Measurements from ENCODE around the gene PAQR5.

PAQR5 gene

DNA sequence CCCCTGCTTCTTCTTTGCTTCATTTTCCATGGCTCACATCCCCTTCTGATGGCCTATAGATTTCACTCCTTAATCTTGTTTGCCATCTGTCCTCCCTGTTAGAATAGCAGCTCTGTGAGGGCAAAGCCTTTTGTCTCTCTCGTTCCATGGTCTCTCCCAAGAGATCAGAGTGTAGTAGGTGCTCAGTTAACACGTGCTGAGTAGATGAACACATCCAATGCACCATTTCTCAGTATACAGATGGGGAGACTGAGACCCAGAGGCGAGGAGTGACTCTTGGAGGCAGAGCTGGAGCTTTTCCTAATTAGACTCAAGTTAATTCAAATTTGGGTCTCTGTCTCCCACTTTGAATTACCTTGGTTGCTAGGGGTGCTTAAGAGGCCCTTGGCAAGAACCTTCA lies 4.2 kb downstream of the PAQR5 start:
- no peak overlapping the region for H3K27ac Mint-ChIP-seq
- no peaks in the 10 kb centered on the region for H3K9me3 Mint-ChIP-seq (ENCODE audit: low read depth)
- H3K4me1 Mint-ChIP-seq (ENCODE audit: low read depth): no peaks in the 10 kb centered on the region
- no peak overlapping the region for H3K4me3 Mint-ChIP-seq
- peaks cover 15% of the 10 kb centered on the region for H3K27me3 Mint-ChIP-seq
- no peaks in the 10 kb centered on the region for H3K36me3 Mint-ChIP-seq

DNA sequence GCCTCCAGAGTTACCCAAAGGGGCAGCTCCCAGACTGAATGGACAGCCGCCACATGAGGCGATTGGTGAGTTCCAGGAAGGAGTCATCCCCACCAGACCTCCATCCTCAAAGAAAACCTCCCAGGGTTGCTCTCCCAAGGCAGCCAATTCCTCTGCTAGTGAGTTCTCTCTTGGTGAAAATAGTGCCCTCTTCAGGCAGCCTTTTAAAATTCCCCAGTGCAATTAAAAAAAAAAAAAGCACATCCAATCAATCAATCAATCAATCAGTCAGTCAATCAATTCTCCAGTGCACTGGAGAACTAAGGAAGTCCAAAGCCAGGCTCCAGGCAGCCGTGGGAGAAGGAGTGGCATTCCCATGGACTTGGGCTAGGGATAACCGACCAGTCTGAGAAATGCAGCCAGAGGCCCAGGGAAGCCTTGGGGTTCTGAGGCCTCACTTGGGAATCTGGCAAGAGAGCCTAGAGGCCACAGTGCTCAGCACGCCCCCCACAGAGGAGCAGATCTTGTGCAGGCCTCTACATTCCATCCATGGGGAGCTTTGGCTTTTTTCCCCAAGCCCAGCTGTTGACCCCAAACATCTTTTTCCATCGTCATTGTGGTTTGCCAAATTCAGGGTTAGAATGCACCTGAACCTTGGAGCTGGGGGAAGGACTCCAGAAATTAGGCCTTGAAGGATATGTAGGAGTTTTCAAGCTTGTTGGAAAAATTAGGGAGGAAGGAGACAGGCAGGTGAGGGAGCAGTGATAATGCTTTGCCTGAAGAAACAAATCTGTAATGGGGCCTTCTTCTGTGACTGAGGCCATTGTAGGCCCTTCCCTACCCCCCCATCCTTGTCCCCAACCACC lies 4.8 kb downstream of the PAQR5 start:
- Mint-ChIP-seq H3K27me3 (peaks cover 16% of the 10 kb centered on the region), H3K36me3 (no peaks in the 10 kb centered on the region), H3K4me3 (no peak overlapping the region), H3K27ac (no peak overlapping the region), H3K9me3 (ENCODE audit: low read depth) (no peaks in the 10 kb centered on the region), H3K4me1 (ENCODE audit: low read depth) (no peaks in the 10 kb centered on the region)

DNA sequence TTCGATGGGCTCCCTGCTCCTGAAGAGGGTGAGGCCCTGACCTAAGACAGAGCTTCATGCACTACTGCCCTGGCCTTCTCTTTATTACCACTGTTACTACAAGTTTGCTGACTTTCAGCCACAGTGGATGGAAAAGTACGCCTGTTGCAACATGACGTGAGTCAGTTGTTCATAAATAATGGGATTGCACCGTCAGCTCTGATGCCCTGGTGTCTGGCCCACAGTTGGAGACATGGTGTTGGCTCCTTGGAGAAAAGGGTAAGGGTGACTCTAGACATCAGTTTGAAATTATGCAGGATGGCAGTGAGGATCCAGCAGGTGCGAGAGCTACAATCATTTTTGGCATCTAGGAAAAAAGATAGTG lies 5.5 kb downstream of the PAQR5 start:
- Mint-ChIP-seq H3K36me3 (no peaks in the 10 kb centered on the region), H3K4me1 (ENCODE audit: low read depth) (no peaks in the 10 kb centered on the region), H3K27me3 (peaks cover 18% of the 10 kb centered on the region), H3K27ac (no peak overlapping the region), H3K9me3 (ENCODE audit: low read depth) (no peaks in the 10 kb centered on the region), H3K4me3 (no peak overlapping the region)

DNA sequence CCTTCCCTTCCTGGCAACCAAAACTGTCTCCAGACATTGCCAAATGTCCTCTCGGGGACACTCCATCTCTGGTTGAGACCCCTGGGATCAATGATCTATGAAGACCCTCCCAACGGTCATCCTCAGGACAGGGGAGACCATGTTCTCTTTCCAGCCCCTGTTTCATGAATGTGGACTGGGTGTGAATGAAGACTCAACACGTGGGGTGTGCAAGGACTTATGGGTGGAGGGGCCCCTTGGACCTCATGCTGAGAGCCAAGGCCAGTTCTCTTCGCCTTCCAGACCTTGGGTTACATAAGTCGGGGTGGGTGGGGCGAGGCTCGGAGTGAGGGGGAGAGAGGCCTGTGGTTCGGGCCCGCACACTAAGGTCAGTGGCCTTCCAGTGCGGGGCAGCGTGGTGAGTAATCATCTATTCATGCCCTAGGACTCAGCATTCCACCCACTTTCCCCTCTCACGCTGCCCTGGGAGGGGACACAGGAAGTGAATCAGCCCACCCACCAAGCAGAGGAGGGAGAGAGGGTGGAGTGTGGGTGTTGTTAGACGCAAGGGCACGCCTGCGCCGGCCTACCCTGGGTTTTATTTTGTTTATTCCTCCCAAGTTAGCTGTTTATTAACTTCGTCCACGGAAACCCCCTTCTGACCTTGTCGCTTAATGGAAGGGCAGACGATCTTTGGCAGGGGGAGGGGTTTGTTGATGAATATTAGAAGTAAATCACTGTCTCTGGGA lies 6.7 kb downstream of the PAQR5 start:
- Mint-ChIP-seq H3K36me3 (no peaks in the 10 kb centered on the region), H3K27ac (no peak overlapping the region), H3K4me1 (ENCODE audit: low read depth) (no peaks in the 10 kb centered on the region), H3K9me3 (ENCODE audit: low read depth) (no peaks in the 10 kb centered on the region), H3K27me3 (peaks cover 18% of the 10 kb centered on the region), H3K4me3 (no peak overlapping the region)

DNA sequence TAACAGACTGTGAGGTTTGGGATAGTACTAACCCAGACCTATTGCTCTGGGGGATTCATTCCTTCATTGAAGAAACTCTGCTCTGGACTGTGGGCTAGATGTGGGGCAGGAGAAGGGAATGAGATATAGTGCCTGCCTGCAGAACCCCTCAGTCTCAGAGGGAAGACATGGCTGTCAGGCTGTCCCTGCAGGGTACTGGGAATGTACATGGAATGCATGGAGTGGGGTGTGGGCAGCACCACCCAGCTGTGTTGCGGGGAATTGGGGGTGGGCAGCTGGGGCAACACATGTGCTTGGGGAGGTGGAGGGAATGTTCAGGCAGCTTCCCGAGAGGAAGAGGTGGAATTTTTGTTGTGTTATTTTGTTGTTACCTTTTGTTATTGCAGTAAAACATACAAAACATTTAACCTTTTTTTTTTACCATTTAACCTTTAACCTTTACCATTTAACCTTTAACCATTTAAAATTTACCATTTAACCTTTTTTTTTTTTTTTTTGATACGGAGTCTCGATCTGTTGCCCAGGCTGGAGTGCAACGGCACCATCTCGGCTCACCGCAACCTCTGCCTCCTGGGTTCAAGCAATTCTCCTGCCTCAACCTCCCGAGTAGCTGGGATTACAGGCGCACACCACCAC lies 7.3 kb downstream of the PAQR5 start:
- no peaks in the 10 kb centered on the region for H3K36me3 Mint-ChIP-seq
- H3K9me3 Mint-ChIP-seq (ENCODE audit: low read depth): no peaks in the 10 kb centered on the region
- peaks cover 18% of the 10 kb centered on the region for H3K27me3 Mint-ChIP-seq
- H3K27ac Mint-ChIP-seq: no peak overlapping the region
- no peak overlapping the region for H3K4me3 Mint-ChIP-seq
- no peaks in the 10 kb centered on the region for H3K4me1 Mint-ChIP-seq (ENCODE audit: low read depth)

DNA sequence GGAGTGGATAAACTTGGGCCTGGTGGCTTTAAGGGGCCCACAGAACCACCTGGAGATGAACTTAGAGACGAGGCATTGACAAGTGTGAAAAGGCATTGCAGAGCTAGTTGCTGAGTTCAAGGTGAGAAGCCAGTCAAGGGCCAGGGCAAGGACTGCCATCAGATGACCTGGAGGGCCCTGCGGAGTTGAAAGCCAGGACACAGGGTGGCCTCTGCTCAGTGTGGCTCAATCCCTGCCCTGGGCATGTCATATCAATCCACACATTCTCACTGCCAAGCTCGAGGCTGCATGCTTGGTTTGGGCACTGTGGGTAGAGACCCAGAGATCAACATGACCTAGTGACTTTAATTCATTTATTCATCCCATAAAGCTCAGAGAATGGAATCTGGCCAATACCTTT lies 9.2 kb downstream of the PAQR5 start:
- no peak overlapping the region for H3K27ac Mint-ChIP-seq

DNA sequence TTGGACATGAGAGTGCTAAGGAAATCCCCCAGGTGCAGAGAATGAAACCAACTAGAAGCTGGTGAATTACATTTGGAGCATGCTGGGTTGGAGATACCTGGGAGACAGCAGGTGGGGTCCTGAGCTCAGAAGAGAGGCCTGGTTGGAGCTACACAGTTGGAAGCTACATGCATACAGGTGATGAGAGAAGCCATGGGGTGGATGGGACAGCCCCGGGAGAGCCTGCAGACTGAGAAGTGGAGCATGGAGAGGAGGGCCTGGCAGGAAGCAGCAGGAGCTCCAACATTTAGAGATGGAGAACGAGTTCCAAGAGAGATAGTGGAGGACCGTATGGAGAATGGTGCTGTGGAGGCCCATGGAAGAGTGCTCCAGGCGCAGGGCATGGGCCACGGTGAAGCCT lies 10.2 kb downstream of the PAQR5 start:
- H3K4me3 Mint-ChIP-seq: no peak overlapping the region
- no peaks in the 10 kb centered on the region for H3K9me3 Mint-ChIP-seq (ENCODE audit: low read depth)
- H3K27ac Mint-ChIP-seq: no peak overlapping the region
- no peaks in the 10 kb centered on the region for H3K36me3 Mint-ChIP-seq
- peaks cover 10% of the 10 kb centered on the region for H3K27me3 Mint-ChIP-seq
- H3K4me1 Mint-ChIP-seq (ENCODE audit: low read depth): no peaks in the 10 kb centered on the region

More for the DNA sequence above, 9.2 kb downstream of the PAQR5 start:
- H3K27me3 Mint-ChIP-seq: peaks cover 10% of the 10 kb centered on the region
- no peak overlapping the region for H3K4me3 Mint-ChIP-seq
- H3K36me3 Mint-ChIP-seq: no peaks in the 10 kb centered on the region
- H3K4me1 Mint-ChIP-seq (ENCODE audit: low read depth): no peaks in the 10 kb centered on the region
- no peaks in the 10 kb centered on the region for H3K9me3 Mint-ChIP-seq (ENCODE audit: low read depth)

DNA sequence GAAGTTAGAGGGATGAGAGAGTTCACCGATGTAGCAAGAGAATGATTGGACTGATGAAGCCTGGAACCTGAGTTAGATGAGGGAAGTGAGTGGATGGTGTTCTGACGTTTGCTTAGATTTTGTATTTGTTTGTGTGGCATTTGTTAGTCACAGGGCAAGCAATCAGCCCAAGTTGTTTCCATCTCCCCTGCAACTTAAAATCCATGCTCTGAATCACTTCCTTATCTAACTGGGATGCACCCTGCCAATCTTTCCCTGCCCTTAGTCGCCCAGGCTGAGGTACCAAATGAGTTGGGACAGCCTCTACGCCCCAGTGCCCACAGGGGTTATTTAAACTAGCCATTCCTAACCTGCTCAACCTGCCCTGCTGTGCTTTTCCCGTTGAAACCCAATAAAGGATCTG lies 12.6 kb downstream of the PAQR5 start:
- H3K27me3 Mint-ChIP-seq: peaks cover 8% of the 10 kb centered on the region
- no peaks in the 10 kb centered on the region for H3K4me1 Mint-ChIP-seq (ENCODE audit: low read depth)

DNA sequence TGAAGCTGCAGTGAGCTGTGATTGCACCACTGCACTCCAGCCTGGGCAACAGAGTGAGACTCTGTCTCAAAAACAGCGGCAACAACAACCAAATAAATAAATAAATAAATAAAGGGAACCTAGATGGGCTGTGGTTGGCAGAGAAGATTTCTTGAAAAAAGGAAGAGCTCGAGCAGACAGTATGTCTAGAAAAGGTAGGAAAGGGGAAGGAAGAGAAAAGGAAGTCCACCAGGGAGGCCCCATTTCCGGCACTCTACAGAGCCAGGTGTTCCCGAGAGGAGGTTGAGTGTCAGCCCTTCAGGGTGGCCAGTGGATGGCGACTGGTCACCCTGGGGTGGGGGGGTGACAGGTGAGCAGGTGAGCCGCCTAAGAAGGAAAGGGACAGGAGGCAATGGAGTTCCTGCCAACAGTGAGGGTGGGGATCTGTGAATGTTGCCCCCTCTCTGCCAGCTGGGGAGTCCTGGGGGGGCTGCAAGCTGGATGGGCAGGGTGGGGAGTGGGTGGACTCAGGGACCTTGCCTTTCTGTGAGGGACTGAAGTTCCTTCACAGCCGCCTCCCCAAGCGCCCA lies 14.8 kb downstream of the PAQR5 start:
- Mint-ChIP-seq H3K9me3 (ENCODE audit: low read depth) (no peaks in the 10 kb centered on the region), H3K27me3 (peaks cover 5% of the 10 kb centered on the region), H3K27ac (no peak overlapping the region), H3K4me3 (no peak overlapping the region), H3K36me3 (no peaks in the 10 kb centered on the region), H3K4me1 (ENCODE audit: low read depth) (no peaks in the 10 kb centered on the region)

More for the DNA sequence above, 12.6 kb downstream of the PAQR5 start:
- Mint-ChIP-seq H3K4me3 (no peak overlapping the region), H3K27ac (no peak overlapping the region), H3K36me3 (no peaks in the 10 kb centered on the region), H3K9me3 (ENCODE audit: low read depth) (no peaks in the 10 kb centered on the region)

DNA sequence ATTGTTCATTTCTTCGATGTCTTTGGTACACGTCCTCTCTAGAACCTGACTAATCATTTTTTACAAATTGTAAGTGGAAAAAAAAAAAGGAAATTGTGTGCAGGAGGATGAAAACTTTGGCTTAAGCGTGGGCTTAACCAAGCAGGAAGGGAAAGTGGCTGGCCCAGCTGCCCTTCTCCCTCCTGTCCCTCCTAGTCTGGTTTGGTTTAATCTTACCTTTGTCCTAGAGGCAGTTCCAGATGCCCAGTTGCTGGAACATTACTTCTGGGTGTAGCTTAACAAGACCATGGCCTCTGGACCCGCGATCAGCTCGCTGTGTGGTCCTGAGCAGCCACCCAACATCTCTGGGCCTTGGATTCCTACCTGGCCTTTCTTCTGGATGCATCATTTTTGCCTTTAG lies 15.4 kb downstream of the PAQR5 start:
- Mint-ChIP-seq H3K4me1 (ENCODE audit: low read depth) (no peaks in the 10 kb centered on the region), H3K36me3 (no peaks in the 10 kb centered on the region), H3K27ac (no peak overlapping the region), H3K4me3 (no peak overlapping the region), H3K9me3 (ENCODE audit: low read depth) (no peaks in the 10 kb centered on the region), H3K27me3 (peaks cover 3% of the 10 kb centered on the region)

DNA sequence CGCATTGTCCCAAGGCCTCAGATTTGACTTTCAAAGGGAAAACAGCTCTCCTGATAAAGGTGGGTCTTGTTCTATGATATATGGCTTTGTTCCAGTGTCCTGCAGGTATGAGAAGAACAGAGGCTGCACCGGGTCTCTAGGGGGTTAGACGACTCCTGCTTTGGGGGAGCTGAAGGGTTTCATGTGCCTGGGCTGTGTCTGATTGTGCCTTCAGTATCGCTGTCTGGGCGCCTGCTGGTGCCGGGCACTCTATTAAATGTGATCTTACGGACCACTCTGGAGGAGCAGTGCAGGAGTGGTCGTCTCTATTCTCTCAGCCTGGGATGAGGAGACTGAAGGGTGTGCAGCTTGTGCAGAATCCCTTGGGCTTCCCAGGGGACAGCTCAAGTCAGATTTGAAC lies 16.0 kb downstream of the PAQR5 start:
- H3K27me3 Mint-ChIP-seq: peaks cover 3% of the 10 kb centered on the region
- no peaks in the 10 kb centered on the region for H3K4me1 Mint-ChIP-seq (ENCODE audit: low read depth)
- H3K4me3 Mint-ChIP-seq: no peak overlapping the region
- no peaks in the 10 kb centered on the region for H3K36me3 Mint-ChIP-seq
- H3K27ac Mint-ChIP-seq: no peak overlapping the region
- H3K9me3 Mint-ChIP-seq (ENCODE audit: low read depth): no peaks in the 10 kb centered on the region

DNA sequence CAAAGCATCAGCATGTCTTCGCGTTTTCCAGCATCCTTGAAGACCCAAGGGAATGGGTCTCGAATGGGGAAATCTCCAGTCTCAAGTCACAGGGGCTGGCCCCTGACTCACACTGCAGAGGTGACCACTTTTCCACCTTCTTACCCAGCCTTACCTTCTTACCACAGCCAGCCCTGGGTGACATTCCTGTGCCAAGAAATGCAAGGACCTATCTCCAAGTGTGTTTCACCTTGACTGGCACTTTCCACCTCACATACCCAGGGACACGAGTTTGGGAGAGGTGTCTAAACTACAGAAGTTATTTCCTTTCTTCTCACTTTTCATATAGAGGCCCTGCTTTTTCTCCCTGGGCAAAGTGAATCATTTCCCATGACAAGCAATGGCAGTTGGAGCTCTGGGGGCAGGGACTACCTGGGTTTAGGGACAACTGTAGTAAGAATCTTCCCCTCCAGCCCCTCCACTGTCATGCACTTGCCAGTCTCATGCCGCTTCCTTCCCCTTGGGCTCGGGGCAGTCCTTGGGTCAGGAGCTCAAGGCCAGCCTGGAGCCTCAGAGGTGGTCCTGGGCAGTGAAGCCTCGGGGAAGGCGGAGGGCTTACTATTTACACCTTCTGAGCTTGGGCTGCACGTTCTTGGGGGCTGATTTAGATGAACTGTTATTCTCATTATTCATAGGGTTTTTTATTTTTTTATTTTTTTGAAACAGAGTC lies 16.8 kb downstream of the PAQR5 start:
- peaks cover 1% of the 10 kb centered on the region for H3K27me3 Mint-ChIP-seq
- no peaks in the 10 kb centered on the region for H3K9me3 Mint-ChIP-seq (ENCODE audit: low read depth)
- no peaks in the 10 kb centered on the region for H3K4me1 Mint-ChIP-seq (ENCODE audit: low read depth)
- no peak overlapping the region for H3K4me3 Mint-ChIP-seq
- no peaks in the 10 kb centered on the region for H3K36me3 Mint-ChIP-seq
- no peak overlapping the region for H3K27ac Mint-ChIP-seq

DNA sequence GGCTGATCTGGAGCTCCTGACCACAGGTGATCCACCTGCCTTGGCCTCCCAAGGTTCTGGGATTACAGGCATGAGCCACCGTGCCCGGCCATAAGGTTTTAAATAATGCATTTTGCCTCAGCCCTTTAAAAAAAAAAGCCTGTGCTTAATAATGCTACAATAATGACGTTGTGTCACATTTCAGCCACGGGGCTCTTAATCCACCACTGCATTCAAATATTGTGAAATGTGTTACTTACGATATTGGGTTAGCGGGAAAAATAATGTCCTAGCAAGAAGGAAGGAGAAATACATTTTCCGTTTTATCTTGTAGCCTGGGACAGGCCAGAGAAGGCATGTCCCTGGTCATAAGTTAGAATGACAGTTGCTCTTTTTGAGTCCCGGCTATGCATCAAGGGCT lies 17.6 kb downstream of the PAQR5 start:
- H3K4me1 Mint-ChIP-seq (ENCODE audit: low read depth): peaks cover 6% of the 10 kb centered on the region
- no peak overlapping the region for H3K27ac Mint-ChIP-seq
- no peaks in the 10 kb centered on the region for H3K36me3 Mint-ChIP-seq
- H3K9me3 Mint-ChIP-seq (ENCODE audit: low read depth): no peaks in the 10 kb centered on the region
- H3K27me3 Mint-ChIP-seq: peaks cover 1% of the 10 kb centered on the region
- H3K4me3 Mint-ChIP-seq: no peak overlapping the region

DNA sequence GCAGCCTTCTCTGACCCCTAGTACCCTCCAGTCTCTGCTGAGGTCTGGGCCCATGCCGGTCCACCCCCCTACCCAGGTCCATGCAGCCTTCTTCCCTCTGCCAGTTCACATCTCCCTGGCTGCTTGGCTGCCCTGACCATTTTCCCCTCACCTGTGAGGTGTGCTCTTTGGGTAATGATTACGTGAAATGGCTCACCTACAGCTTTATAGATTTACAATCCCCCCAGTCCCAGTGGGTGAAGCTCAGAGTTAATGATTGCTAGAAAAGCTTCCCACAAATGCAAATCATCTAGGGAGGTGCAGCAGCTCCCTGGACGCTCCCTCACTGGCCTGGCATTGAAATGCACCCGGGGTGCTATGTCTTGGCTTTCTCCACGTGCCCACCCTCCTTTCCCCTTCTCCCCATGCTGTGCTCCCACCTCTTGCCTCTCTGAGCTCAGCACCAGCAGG lies 18.7 kb downstream of the PAQR5 start:
- Mint-ChIP-seq H3K27me3 (peaks cover 3% of the 10 kb centered on the region), H3K36me3 (no peaks in the 10 kb centered on the region), H3K9me3 (ENCODE audit: low read depth) (no peaks in the 10 kb centered on the region), H3K4me1 (ENCODE audit: low read depth) (peaks cover 8% of the 10 kb centered on the region), H3K4me3 (no peak overlapping the region), H3K27ac (no peak overlapping the region)
